Measurements from ENCODE around the gene ARID3A.

The ARID3A gene

GRCh38 chr19:932648-933552, 7.1 kb downstream of the ARID3A start:
- no peaks in the 10 kb centered on the region for H3K79me2 ChIP-seq (ENCODE audit: insufficient read depth, low read depth)
- no peaks in the 10 kb centered on the region for H3K36me3 ChIP-seq (ENCODE audit: insufficient read depth)
- no peak overlapping the region for H3K9ac ChIP-seq
- H3K4me3 ChIP-seq (IDR thresholded peaks at IDR 0.05; ENCODE audit: insufficient read depth, low read depth, low read length), result no peak overlapping the region
- H3K27me3 ChIP-seq (ENCODE audit: insufficient read depth, low read depth), result no peaks in the 10 kb centered on the region
- no peak overlapping the region for H3K4me2 ChIP-seq
- no peaks in the 10 kb centered on the region for H4K20me1 ChIP-seq (ENCODE audit: insufficient read depth)
- no peaks in the 10 kb centered on the region for H3K4me1 ChIP-seq (ENCODE audit: low read depth, poor library complexity, severe bottlenecking)
- H2AFZ ChIP-seq (ENCODE audit: low read depth), result no peak overlapping the region
- no peak overlapping the region for H3K27ac ChIP-seq
- TF ChIP-seq, protein P1, sequence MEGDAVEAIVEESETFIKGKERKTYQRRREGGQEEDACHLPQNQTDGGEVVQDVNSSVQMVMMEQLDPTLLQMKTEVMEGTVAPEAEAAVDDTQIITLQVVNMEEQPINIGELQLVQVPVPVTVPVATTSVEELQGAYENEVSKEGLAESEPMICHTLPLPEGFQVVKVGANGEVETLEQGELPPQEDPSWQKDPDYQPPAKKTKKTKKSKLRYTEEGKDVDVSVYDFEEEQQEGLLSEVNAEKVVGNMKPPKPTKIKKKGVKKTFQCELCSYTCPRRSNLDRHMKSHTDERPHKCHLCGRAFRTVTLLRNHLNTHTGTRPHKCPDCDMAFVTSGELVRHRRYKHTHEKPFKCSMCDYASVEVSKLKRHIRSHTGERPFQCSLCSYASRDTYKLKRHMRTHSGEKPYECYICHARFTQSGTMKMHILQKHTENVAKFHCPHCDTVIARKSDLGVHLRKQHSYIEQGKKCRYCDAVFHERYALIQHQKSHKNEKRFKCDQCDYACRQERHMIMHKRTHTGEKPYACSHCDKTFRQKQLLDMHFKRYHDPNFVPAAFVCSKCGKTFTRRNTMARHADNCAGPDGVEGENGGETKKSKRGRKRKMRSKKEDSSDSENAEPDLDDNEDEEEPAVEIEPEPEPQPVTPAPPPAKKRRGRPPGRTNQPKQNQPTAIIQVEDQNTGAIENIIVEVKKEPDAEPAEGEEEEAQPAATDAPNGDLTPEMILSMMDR (conservative IDR thresholded peaks at IDR 0.05; ENCODE audit: low read depth, low read length), result no peak

DNA sequence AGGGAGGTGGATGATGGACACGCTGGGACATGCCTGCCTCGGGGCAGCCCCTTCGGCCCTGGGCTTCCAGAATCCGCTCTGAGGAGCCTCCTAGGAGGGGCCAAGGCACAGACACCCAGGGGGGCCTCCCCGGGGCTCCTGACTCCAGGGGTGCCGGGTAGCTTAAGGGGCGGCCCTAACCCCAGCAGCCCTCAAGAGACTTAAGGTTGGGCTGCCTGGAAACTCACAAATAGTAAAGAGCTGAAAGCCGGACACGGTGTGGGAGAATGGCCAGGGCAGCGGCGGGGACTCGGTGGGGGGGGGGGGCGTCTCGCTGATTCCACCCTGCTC, 7.7 kb downstream of the ARID3A start:
- Histone ChIP-seq H3K27ac (no peak overlapping the region), H3K4me1 (ENCODE audit: low read depth, poor library complexity, severe bottlenecking) (no peaks in the 10 kb centered on the region), H3K4me3 (IDR thresholded peaks at IDR 0.05; ENCODE audit: insufficient read depth, low read depth, low read length) (no peak overlapping the region), H2AFZ (ENCODE audit: low read depth) (no peak overlapping the region), H3K27me3 (ENCODE audit: insufficient read depth, low read depth) (no peaks in the 10 kb centered on the region), H3K9ac (no peak overlapping the region), H4K20me1 (ENCODE audit: insufficient read depth) (no peaks in the 10 kb centered on the region), H3K36me3 (ENCODE audit: insufficient read depth) (no peaks in the 10 kb centered on the region), H3K79me2 (ENCODE audit: insufficient read depth, low read depth) (no peaks in the 10 kb centered on the region), H3K4me2 (no peak overlapping the region)
- TF ChIP-seq, protein P1 (conservative IDR thresholded peaks at IDR 0.05; ENCODE audit: low read depth, low read length), result no peak

DNA sequence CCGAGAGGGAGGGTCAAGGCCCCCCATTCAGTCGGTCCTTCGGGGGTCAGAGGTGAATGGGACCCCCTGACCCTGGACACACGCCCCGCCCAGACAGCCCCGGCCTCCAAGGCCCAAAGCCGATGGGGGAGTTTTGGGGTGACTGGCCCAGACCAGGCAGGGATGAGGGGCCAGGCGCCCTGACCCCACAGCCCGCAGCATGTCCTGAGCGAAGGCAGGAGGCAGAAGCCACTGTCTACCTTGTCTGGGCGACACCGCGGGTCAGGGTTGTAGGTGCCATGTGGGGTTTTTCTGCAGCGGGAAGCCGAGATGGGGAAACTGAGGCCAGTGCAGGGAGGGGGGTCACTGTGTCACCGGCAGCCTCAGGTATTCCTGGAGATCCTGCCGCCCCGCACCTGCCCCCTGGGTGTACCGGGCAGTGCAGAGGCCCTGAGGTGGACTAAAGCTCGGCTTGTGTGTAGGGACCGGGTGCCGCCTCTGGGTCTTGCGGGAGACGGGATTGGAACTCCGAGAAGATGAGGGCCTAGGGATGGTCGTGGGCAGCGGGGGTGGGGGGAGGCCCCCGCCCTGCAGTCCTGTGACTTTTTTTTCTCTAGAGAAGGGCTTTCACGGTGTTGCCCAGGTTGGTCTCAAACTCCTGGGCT, 8.5 kb downstream of the ARID3A start:
- no peak overlapping the region for H3K4me3 ChIP-seq (IDR thresholded peaks at IDR 0.05; ENCODE audit: insufficient read depth, low read depth, low read length)
- H2AFZ ChIP-seq (ENCODE audit: low read depth), result no peak overlapping the region
- H4K20me1 ChIP-seq (ENCODE audit: insufficient read depth), result no peaks in the 10 kb centered on the region
- no peak overlapping the region for H3K27ac ChIP-seq
- H3K9ac ChIP-seq, result no peak overlapping the region
- H3K27me3 ChIP-seq (ENCODE audit: insufficient read depth, low read depth), result no peaks in the 10 kb centered on the region
- no peak overlapping the region for H3K4me2 ChIP-seq
- TF ChIP-seq, protein P1 (conservative IDR thresholded peaks at IDR 0.05; ENCODE audit: low read depth, low read length), result no peak
- H3K36me3 ChIP-seq (ENCODE audit: insufficient read depth), result no peaks in the 10 kb centered on the region
- H3K79me2 ChIP-seq (ENCODE audit: insufficient read depth, low read depth), result no peaks in the 10 kb centered on the region
- no peaks in the 10 kb centered on the region for H3K4me1 ChIP-seq (ENCODE audit: low read depth, poor library complexity, severe bottlenecking)

GRCh38 chr19:934865-935479, 9.1 kb downstream of the ARID3A start:
- no peak overlapping the region for H2AFZ ChIP-seq (ENCODE audit: low read depth)
- peaks cover 3% of the 10 kb centered on the region for H3K4me1 ChIP-seq (ENCODE audit: low read depth, poor library complexity, severe bottlenecking)
- H3K27ac ChIP-seq, result no peak overlapping the region
- H4K20me1 ChIP-seq (ENCODE audit: insufficient read depth), result no peaks in the 10 kb centered on the region
- TF ChIP-seq, protein P1 (conservative IDR thresholded peaks at IDR 0.05; ENCODE audit: low read depth, low read length), result no peak
- no peaks in the 10 kb centered on the region for H3K79me2 ChIP-seq (ENCODE audit: insufficient read depth, low read depth)
- no peak overlapping the region for H3K4me3 ChIP-seq (IDR thresholded peaks at IDR 0.05; ENCODE audit: insufficient read depth, low read depth, low read length)
- no peak overlapping the region for H3K9ac ChIP-seq
- no peaks in the 10 kb centered on the region for H3K27me3 ChIP-seq (ENCODE audit: insufficient read depth, low read depth)
- no peak overlapping the region for H3K4me2 ChIP-seq
- H3K36me3 ChIP-seq (ENCODE audit: insufficient read depth), result no peaks in the 10 kb centered on the region

All from KMS-11 (cell line).